ENCODE measurements around the gene NDUFAF8.

DNA sequence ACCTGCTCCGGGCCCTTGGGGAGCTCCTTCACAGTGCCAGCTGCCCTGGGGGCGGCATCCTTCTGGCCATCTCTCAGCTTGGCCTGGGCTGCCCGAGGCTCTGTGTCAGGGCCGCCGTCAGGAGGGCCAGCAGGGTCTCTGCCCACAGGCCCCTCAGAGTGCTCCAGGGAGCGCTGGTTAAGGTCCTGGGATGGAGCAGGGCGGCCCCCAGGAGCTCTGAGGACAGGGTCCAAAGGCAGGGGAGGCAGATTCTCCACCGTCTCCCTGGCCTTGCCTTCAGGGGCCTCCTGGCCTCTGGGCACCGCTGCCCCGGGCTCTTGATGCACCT, 7.2 kb downstream of the NDUFAF8 start:
- no peak for TF ChIP-seq POLR2A (IDR thresholded peaks at IDR 0.05)
- TF ChIP-seq, protein P1, sequence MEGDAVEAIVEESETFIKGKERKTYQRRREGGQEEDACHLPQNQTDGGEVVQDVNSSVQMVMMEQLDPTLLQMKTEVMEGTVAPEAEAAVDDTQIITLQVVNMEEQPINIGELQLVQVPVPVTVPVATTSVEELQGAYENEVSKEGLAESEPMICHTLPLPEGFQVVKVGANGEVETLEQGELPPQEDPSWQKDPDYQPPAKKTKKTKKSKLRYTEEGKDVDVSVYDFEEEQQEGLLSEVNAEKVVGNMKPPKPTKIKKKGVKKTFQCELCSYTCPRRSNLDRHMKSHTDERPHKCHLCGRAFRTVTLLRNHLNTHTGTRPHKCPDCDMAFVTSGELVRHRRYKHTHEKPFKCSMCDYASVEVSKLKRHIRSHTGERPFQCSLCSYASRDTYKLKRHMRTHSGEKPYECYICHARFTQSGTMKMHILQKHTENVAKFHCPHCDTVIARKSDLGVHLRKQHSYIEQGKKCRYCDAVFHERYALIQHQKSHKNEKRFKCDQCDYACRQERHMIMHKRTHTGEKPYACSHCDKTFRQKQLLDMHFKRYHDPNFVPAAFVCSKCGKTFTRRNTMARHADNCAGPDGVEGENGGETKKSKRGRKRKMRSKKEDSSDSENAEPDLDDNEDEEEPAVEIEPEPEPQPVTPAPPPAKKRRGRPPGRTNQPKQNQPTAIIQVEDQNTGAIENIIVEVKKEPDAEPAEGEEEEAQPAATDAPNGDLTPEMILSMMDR (IDR thresholded peaks at IDR 0.05), result no peak

Data from uterus (tissue), 2 donors.